GM12878 (cell line): Measurements from ENCODE around the gene CPS1. TPM values are rescaled to one million over a fixed set of nuclear protein-coding genes. Genes with fewer than 3 reads are reported as not detected.

Experiments used
- ATF2 ChIP-seq: IDR thresholded peaks from 2 replicates; pipeline ENCODE4 v1.6.1; 2012; ENCODE audit warnings: low read length, inconsistent platforms
- ATF3 ChIP-seq: IDR thresholded peaks from 2 replicates; pipeline ENCODE4 v1.6.1; 2011; ENCODE audit warnings: low read depth, mild to moderate bottlenecking, low read length, moderate library complexity, borderline replicate concordance; ENCODE audit errors: extremely low read depth
- BCLAF1 ChIP-seq: fragments of 450-650 bp; IDR thresholded peaks from 2 replicates; pipeline ENCODE4 v1.6.1; 2017; ENCODE audit warnings: antibody characterized with exemption, mild to moderate bottlenecking, moderate library complexity
- BHLHE40 ChIP-seq, 2 experiments: fragments of 450-650 bp in 1 of 2; IDR thresholded peaks; 2 replicates each; pipeline ENCODE4 v1.6.1; 2011 to 2017; ENCODE audit warnings: low read depth in 2 of 2, borderline replicate concordance in 1 of 2, improper control_type of control experiment in 1 of 2, low read length in 1 of 2, mild to moderate bottlenecking in 1 of 2
- HDGF ChIP-seq: fragments of 450-650 bp; IDR thresholded peaks from 2 replicates; pipeline ENCODE4 v1.6.1; 2016; ENCODE audit warnings: antibody characterized with exemption
- NR2F1 ChIP-seq: fragments of 450-650 bp; conservative IDR thresholded peaks from 2 replicates; pipeline ENCODE4 v1.6.1; 2017; ENCODE audit warnings: mild to moderate bottlenecking
- SIN3A ChIP-seq: IDR thresholded peaks from 2 replicates; pipeline ENCODE4 v1.6.1; 2012; ENCODE audit warnings: low read depth, low read length, improper control_type of control experiment
- TARDBP ChIP-seq: IDR thresholded peaks from 2 replicates; pipeline ENCODE4 v1.6.1; 2016; ENCODE audit warnings: borderline replicate concordance
- TBL1XR1 ChIP-seq: IDR thresholded peaks from 2 replicates; pipeline ENCODE4 v1.6.1; 2012; ENCODE audit warnings: low read depth, low read length, improper control_type of control experiment
- polyA plus RNA-seq, 11 experiments: library from polyadenylated mRNA; depleted of rRNA in 4 of 11; unstranded in 6 of 11; stranded (reverse) in 5 of 11; fragments of >200 nt; fragmentation: Nextera tagmentation in 4 of 11; fragmentation: Illumina TruSeq in 1 of 11; extraction: Ambion mirVana in 4 of 11; extraction: Trizol in 1 of 11; gene quantifications; 1 replicate in 1 of 11; 2 replicates in 10 of 11; pipeline versions ENCODE4 v1.2.1 to v1.2.3, GENCODE V29; 2011 to 2016; ENCODE audit warnings: inconsistent platforms in 2 of 11, missing spikeins in 2 of 11, low read depth in 1 of 11
- total RNA-seq, 4 experiments: library from RNA; depleted of rRNA in 3 of 4; stranded (reverse); fragments of >200 nt in 3 of 4; fragmentation: Illumina TruSeq in 1 of 4; extraction: Trizol in 1 of 4; gene quantifications; 2 replicates each; pipeline versions ENCODE4 v1.2.1 to v1.2.3, GENCODE V29; 2013 to 2021

Gene CPS1
- total and polyA plus RNA-seq, 10 of the 15 experiments (the other 5 are each of a cell fraction or from before 2014, with no cell fraction given): 0.20 to 4.6 (median 0.55) TPM

GRCh38 chr2:210611466-210611865 is 55.1 kb downstream of the CPS1 start (continued):
- no peak for TF ChIP-seq BHLHE40 (IDR thresholded peaks at IDR 0.05; ENCODE audit: borderline replicate concordance in 1 of 2, low read depth in 2 of 2, low read length in 1 of 2)
- TF ChIP-seq TBL1XR1: no peak
- TF ChIP-seq ATF2: no peak
- no peak for TF ChIP-seq SIN3A
- TF ChIP-seq BCLAF1: no peak
- no peak for TF ChIP-seq TARDBP
- TF ChIP-seq NR2F1: no peak
- TF ChIP-seq ATF3: no peak
- no peak for TF ChIP-seq HDGF
